ENCODE data around the gene PPP1R1C. TPM values are rescaled to one million over a fixed set of nuclear protein-coding genes. Genes with fewer than 3 reads are reported as not detected.
"Not testable (repeated sequence)": the region's sequence is repeated elsewhere in the genome, so short reads cannot be mapped to it uniquely, and the experiment has no call there.

Gene PPP1R1C
- total RNA-seq, 1 donor from 2014 or later, result 0.13 TPM

- no peak for DNase-seq (ENCODE audit: low read depth in 2 of 2)
Measured at GRCh38 chr2:182014284-182014683, 28.6 kb downstream of the PPP1R1C start.

GRCh38 chr2:182015334-182016109 is 29.9 kb downstream of the PPP1R1C start:
- no peak for DNase-seq (ENCODE audit: low read depth in 2 of 2)

- peak in 1 of 2 donors; percentile 10 for DNase-seq (ENCODE audit: low read depth in 2 of 2)
Measured at GRCh38 chr2:182018218-182018617, 32.6 kb downstream of the PPP1R1C start.

GRCh38 chr2:182019731-182020130 is 34.1 kb downstream of the PPP1R1C start:
- no peak for DNase-seq (ENCODE audit: low read depth in 2 of 2)

DNA sequence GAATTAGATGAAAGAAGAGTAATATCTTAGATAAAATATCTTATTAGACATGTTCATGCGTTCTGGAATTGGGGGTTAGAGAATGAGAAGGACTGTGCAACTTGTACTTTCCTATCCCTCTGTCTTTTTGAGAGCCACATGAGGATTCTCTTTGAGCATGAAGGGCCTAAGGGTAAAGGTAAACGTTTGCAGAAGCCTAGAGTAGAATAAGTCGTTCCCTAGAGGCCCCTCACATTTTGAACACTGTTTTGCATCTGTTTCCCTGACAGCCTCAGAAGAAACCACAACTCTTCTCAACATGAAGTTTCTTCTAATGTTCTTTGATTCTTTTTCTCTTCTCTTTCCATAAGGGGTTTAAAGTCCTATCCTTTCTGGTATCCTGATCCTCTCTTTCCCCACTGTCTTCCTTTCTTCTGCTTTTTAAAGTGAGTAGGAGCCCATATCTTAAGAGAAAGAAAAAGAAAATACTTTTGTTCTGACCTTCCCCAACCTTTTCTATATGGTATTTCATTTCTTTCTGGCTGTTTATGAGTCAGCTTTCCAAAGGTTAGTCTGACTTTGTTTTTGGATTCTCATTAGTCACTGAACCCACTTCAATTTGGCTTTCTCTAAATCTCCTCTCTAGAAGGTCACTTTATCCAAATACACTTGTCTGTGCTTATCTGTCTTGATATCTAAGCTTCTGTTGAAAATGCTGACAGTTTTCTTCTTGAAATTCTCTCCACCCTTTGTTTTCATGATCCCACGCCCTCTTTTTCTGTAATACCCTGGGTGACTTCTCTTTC is 34.8 kb downstream of the PPP1R1C start:
- DNase-seq (ENCODE audit: low read depth in 2 of 2), result no peak

GRCh38 chr2:182023235-182023634 is 37.6 kb downstream of the PPP1R1C start:
- no peak for DNase-seq (ENCODE audit: low read depth in 2 of 2)

- DNase-seq (ENCODE audit: low read depth in 2 of 2), result not testable (repeated sequence)
Measured at GRCh38 chr2:182030875-182031274, 45.2 kb downstream of the PPP1R1C start.

DNA sequence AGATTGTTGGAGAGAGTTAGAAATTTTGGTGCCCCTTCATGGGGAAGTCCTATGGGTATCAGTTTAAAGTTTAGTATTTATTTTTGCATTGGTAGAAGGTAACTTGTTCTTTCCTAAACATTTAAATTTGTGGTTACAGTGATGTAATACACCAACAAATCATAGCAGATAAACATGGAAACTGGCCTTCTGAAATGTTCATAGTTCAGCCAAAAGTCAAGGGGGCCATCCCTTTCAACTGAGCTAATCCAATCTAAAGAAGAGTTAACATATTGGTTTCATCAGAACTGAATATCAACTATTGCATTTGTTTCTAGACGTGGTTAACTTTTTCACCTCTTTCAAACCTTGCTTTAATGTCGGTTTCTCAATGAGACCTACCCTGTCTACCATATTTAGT is 46.3 kb downstream of the PPP1R1C start:
- no peak for DNase-seq (ENCODE audit: low read depth in 2 of 2)

DNA sequence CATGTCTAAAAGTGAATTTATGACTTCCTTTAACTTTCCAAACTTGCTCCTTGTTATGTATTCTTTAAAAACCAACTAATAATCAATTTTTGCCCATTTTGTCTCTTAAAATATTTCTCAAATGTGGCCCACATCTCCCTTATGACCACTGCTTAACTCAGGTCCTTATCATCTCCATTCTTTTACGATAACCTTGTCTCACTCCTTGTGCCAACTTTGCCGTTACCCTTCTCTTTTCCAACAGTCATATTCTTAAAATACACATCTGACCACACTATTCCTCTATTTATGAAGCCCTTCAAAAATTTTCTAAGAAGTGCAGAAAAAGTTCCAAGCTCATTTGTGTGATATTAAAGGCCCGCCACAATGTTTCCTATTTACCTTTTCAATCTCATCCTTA is 47.8 kb downstream of the PPP1R1C start:
- DNase-seq (ENCODE audit: low read depth in 2 of 2), result no peak

DNA sequence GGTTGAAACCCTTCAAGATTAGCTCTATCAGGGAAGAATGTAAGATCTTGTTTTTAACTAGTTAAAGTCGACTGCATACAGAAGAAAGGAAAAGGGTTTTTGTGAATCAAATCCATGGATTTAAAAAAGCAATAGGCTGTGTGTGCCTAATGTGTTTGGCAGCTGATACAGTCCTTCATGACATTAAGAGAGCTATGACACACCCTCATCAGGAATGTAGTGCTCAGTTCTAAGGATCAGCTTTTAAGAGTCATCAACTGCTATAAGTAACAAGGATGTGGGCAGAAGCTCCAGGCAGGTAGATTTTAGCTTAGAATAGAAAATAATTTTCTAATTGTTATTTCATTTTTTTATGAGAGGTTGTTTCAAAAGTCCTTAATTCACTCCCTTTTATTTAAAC is 52.9 kb downstream of the PPP1R1C start:
- DNase-seq (ENCODE audit: low read depth in 2 of 2), result no peak

DNA sequence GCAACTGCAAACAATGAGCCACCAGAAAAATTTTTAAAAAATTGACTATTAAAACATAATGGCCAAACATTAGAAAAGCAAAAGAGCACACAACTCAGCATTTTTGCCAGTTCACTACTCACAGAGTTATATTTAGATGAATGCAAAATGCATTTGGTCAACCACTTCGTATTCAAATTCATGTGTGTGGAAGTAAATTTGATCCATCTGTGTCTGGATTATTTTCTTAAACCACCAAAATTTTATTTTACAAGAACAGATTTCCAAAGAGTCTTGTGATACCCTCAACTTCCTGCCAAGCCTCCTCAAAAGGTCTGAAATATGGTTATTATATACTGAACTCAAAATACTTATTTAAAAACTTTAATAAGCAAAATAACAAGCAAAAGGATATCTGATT is 57.4 kb downstream of the PPP1R1C start:
- no peak for DNase-seq (ENCODE audit: low read depth in 2 of 2)

- no peak for DNase-seq (ENCODE audit: low read depth in 2 of 2)
Measured at GRCh38 chr2:182043861-182044260, 58.2 kb downstream of the PPP1R1C start.

GRCh38 chr2:182047544-182047943 is 61.9 kb downstream of the PPP1R1C start:
- no peak for DNase-seq (ENCODE audit: low read depth in 2 of 2)

GRCh38 chr2:182048088-182048487 is 62.4 kb downstream of the PPP1R1C start:
- no peak for DNase-seq (ENCODE audit: low read depth in 2 of 2)

GRCh38 chr2:182048621-182049020 is 63.0 kb downstream of the PPP1R1C start:
- no peak for DNase-seq (ENCODE audit: low read depth in 2 of 2)

DNA sequence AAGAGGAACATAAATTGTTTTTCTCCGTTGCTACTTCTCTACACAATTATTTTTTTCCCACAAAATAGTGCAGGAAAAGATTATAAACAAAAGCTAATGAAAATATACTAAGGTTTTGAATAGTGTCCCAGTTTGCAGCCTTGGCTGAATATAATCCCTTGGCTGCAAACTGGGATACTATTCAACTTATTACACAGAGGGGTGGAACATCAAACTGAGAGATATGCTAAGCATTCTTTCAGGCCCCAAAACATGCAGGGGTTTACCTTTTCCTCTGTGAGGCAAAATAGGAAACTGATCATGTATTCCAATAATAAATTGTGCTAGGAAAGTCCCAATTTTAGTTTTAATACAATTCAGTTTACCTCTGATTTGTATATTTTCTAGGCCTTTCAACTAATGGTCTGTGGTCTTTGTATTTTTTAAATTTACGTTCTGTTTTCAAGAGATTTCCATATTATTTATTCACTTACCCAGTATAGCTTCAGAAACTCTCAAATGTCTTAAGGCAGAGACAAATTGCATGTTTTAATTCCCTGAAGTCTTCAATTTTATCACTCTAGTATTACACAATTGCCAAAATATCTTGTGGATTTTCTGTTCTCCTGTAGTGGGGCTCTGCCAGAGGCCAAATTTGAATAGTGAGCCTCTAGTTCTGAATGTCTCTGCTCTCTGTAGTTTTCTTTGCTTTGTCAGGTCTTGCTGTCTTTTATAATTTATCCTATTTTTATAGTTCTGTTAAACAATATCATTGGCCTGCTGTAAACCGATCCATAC is 63.9 kb downstream of the PPP1R1C start:
- DNase-seq (ENCODE audit: low read depth in 2 of 2), result no peak

- no peak for DNase-seq (ENCODE audit: low read depth in 2 of 2)
Measured at GRCh38 chr2:182050333-182051135, 64.9 kb downstream of the PPP1R1C start.

GRCh38 chr2:182055993-182056392 is 70.3 kb downstream of the PPP1R1C start:
- no peak for DNase-seq (ENCODE audit: low read depth in 2 of 2)

DNA sequence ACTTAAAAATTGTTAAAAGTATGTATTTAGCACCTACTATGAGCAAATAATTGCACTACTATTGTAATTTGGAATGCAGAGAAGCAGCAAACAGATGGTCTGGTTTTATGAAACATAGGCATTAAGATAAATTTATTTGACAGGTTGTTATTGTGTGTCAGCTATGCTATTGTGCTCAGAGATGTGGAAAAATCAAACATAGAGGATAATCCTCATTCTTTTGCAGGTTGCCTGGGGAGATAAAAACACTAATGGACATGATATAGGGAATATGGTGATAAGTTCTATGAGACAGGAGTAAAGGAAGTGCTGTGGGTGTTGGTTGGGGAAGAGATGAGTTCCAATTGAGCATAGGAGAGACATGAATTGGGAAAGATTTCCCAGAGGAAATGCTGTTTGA is 71.3 kb downstream of the PPP1R1C start:
- no peak for DNase-seq (ENCODE audit: low read depth in 2 of 2)

GRCh38 chr2:182058056-182058455 is 72.4 kb downstream of the PPP1R1C start:
- no peak for DNase-seq (ENCODE audit: low read depth in 2 of 2)

DNA sequence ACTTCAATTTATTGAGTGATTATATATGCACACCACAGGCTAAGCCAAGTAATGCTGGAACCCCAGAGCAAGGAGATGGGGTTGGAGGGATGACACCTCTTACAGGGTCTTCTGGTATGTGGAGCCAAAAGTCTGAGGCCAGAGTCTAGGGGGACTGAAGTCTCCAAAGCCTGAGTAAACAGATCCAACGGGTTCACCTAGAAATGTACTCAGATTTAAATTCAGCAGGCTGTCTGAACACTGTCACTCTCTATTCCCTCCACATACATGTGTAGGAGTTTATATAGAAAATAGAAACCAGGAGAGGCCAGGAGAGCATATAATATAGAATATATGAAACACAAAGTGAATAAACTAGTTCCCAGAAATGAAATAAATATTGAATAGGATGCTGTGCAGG is 76.1 kb downstream of the PPP1R1C start:
- no peak for DNase-seq (ENCODE audit: low read depth in 2 of 2)
